OCI-LY1 (cell line): ENCODE results near the gene ACE2.

Experiments
- CTCF ChIP-seq: fragments of 200-600 bp; sonication (generic), shearing (Covaris generic); IDR thresholded peaks from 2 replicates; pipeline ENCODE4 v1.5.1; 2017; ENCODE audit warnings: mild to moderate bottlenecking, antibody characterized with exemption, low read length, moderate library complexity, mixed read lengths
- EZH2 ChIP-seq: fragments of 200-600 bp; sonication (generic), shearing (Covaris generic); IDR thresholded peaks from 2 replicates; pipeline ENCODE4 v1.8.0; 2017; ENCODE audit warnings: borderline replicate concordance, mixed run types, mild to moderate bottlenecking, antibody characterized with exemption, low read length, moderate library complexity, mixed read lengths

- TF ChIP-seq CTCF, result no peak
- no peak for TF ChIP-seq EZH2
Measured at GRCh38 chrX:15567886-15568616, 32.7 kb downstream of the ACE2 start.
